HepG2 (cell line): Measurements from ENCODE around the gene DIRAS3. TPM values are rescaled to one million over a fixed set of nuclear protein-coding genes. Genes with fewer than 3 reads are reported as not detected.

ENCODE experiments used
- ATAC-seq: fragments of 200-7000 bp; cut with Tn5 transposase; 3 replicates; pipeline ENCODE4 v1.9.1; 2020; ENCODE audit warnings: mild to moderate bottlenecking, moderate library complexity
- BruUV-seq: library from RNA; stranded (reverse); fragments of 400-500 nt; replicated peaks from 2 replicates; lab custom pipeline; 2021; lab: Mats Ljungman, UMichigan
- CTCF ChIA-PET: fragments of 300-600 bp; formaldehyde crosslinking; extraction: SDS; loops from one replicate; lab custom pipeline; 2021; ENCODE audit warnings: low total read pairs, inconsistent platforms, low intra/inter-chr PET ratio; lab: Yijun Ruan, JAX
- POLR2A ChIA-PET: fragments of 350-600 bp; sonication (Branson Sonifier 250); formaldehyde crosslinking; loops from one replicate; lab custom pipeline; 2020; ENCODE audit warnings: antibody characterized with exemption, inconsistent platforms; lab: Yijun Ruan, JAX
- DNase-seq: peaks from one replicate; pipeline ENCODE4 v3.0.0-alpha.2; 2015; ENCODE audit warnings: low spot score
- FAIRE-seq: peaks from 3 replicates; lab custom pipeline; 2011; peaks lifted over from hg19 to GRCh38; lab: Jason Lieb, UNC
- H2AFZ ChIP-seq: one replicate; pipeline ENCODE4 v1.6.1; 2011; ENCODE audit warnings: low read length, inconsistent platforms
- H3K27ac ChIP-seq: fragments of 300-600 bp; 3 replicates; pipeline ENCODE4 v1.8.0; 2011; ENCODE audit warnings: mixed run types, mild to moderate bottlenecking, mixed read lengths, low read length, inconsistent platforms; ENCODE audit not compliant: insufficient read depth; ENCODE audit errors: extremely low read length
- H3K27me3 ChIP-seq, 2 experiments: fragments of 200-600 bp in 1 of 2; 2 replicates in 1 of 2; 3 replicates in 1 of 2; pipeline versions ENCODE4 v1.6.0 to v1.8.0; 2011; ENCODE audit warnings: low read length in 2 of 2, mild to moderate bottlenecking in 2 of 2, moderate library complexity in 2 of 2, inconsistent platforms in 1 of 2; ENCODE audit not compliant: insufficient read depth in 2 of 2, control insufficient read depth in 1 of 2
- H3K36me3 ChIP-seq, 2 experiments: fragments of 200-600 bp in 1 of 2; replicated peaks in 1 of 2; 2 replicates in 1 of 2; 3 replicates in 1 of 2; pipeline versions ENCODE4 v1.5.1 to v1.8.0; 2011; ENCODE audit warnings: low read length in 2 of 2, inconsistent platforms in 1 of 2; ENCODE audit not compliant: insufficient read depth in 2 of 2, control insufficient read depth in 1 of 2
- H3K4me1 ChIP-seq: 2 replicates; pipeline ENCODE4 v1.5.1; 2012; ENCODE audit warnings: low read length, inconsistent platforms; ENCODE audit not compliant: insufficient read depth
- H3K4me2 ChIP-seq: 2 replicates; pipeline ENCODE4 v1.6.0; 2011; ENCODE audit warnings: low read depth, low read length, inconsistent platforms
- H3K4me3 ChIP-seq, 3 experiments: fragments of 200-600 bp in 1 of 3; sonication (generic), shearing (Covaris generic) in 1 of 3; replicated peaks in 1 of 3; 2 replicates each; pipeline ENCODE4 v1.5.1; 2011 to 2016; ENCODE audit warnings: low read length in 3 of 3, inconsistent platforms in 2 of 3, low read depth in 2 of 3, mild to moderate bottlenecking in 2 of 3, control low read depth in 1 of 3, mixed read lengths in 1 of 3; ENCODE audit not compliant: insufficient read depth in 1 of 3
- H3K79me2 ChIP-seq: one replicate; pipeline ENCODE4 v1.6.1; 2011; ENCODE audit warnings: low read length, inconsistent platforms; ENCODE audit not compliant: insufficient read depth
- H3K9ac ChIP-seq: 2 replicates; pipeline ENCODE4 v1.6.0; 2011; ENCODE audit warnings: mild to moderate bottlenecking, low read depth, low read length, inconsistent platforms; ENCODE audit not compliant: insufficient read depth
- H3K9me3 ChIP-seq: 2 replicates; pipeline ENCODE4 v1.5.1; 2012; ENCODE audit warnings: mild to moderate bottlenecking, low read length
- H4K20me1 ChIP-seq: 2 replicates; pipeline ENCODE4 v1.6.0; 2011; ENCODE audit warnings: inconsistent platforms, mild to moderate bottlenecking, low read length, moderate library complexity; ENCODE audit not compliant: insufficient read depth
- PRPF4 ChIP-seq: fragments of 200-400 bp; formaldehyde crosslinking; IDR thresholded peaks from 2 replicates; pipeline ENCODE4 v1.6.1; 2016; ENCODE audit warnings: low read length, low read depth; ENCODE audit not compliant: poor library complexity, severe bottlenecking
- TAF1 ChIP-seq: sonication (generic); formaldehyde crosslinking; IDR thresholded peaks from 2 replicates; pipeline ENCODE4 v1.4.0; 2020; ENCODE audit warnings: missing genetic modification reagents
- ZBTB21 ChIP-seq: sonication (generic); formaldehyde crosslinking; IDR thresholded peaks from 2 replicates; pipeline ENCODE4 v1.4.0; 2020; ENCODE audit warnings: missing genetic modification reagents
- ZBTB46 ChIP-seq: sonication (generic); formaldehyde crosslinking; IDR thresholded peaks from 2 replicates; pipeline ENCODE4 v1.4.0; 2020; ENCODE audit warnings: mild to moderate bottlenecking, missing genetic modification reagents, borderline replicate concordance
- ZNF235 ChIP-seq: sonication (generic); formaldehyde crosslinking; IDR thresholded peaks from 2 replicates; pipeline ENCODE4 v1.8.1; 2023; ENCODE audit warnings: mild to moderate bottlenecking, missing genetic modification reagents, borderline replicate concordance
- ZNF703 ChIP-seq: sonication (generic); formaldehyde crosslinking; IDR thresholded peaks from 2 replicates; pipeline ENCODE4 v1.5.1; 2020; ENCODE audit warnings: missing genetic modification reagents, mild to moderate bottlenecking, moderate library complexity, borderline replicate concordance
- WGBS: methylation state at CpG from one replicate; pipeline ENCODE4 v1.1.6; 2017; ENCODE audit warnings: low lambda C conversion rate; 5-methylcytosine and 5-hydroxymethylcytosine counted together
- in situ Hi-C: cut with HindIII; loops from 2 replicates; pipeline ENCODE4 v1.10.0; 2017; ENCODE audit warnings: low pct_unique_long_range_greater_than_20kb; ENCODE audit not compliant: extremely low pct_ligation_motif_present
- intact Hi-C: fragments of 100-400 bp; cut with micrococcal nuclease; formaldehyde crosslinking; loops from one replicate; pipeline ENCODE4 v1.10.0; 2022; ENCODE audit not compliant: unreplicated experiment
- polyA plus RNA-seq, 8 experiments: library from polyadenylated mRNA; depleted of rRNA in 3 of 8; stranded (reverse) in 7 of 8; unstranded in 1 of 8; fragments of >200 nt; fragmentation: Illumina TruSeq in 4 of 8; extraction: Trizol in 4 of 8; gene quantifications; 2 replicates each; pipeline versions ENCODE4 v1.2.1 to v1.2.3, GENCODE V29; 2011 to 2016; ENCODE audit warnings: low read depth in 4 of 8, missing spikeins in 1 of 8, mixed read lengths in 1 of 8; ENCODE audit not compliant: insufficient read depth in 1 of 8
- total RNA-seq, 5 experiments: library from RNA; depleted of rRNA; stranded (reverse); fragments of >200 nt; fragmentation: Illumina TruSeq; extraction: Trizol; gene quantifications; 2 replicates each; pipeline ENCODE4 v1.2.3, GENCODE V29; 2016; ENCODE audit warnings: low read depth in 1 of 5
- TF ChIP-seq, protein P1 (sequence below): sonication (generic); formaldehyde crosslinking; conservative IDR thresholded peaks from 2 replicates; pipeline ENCODE4 v1.8.1; 2023; ENCODE audit warnings: missing genetic modification reagents
- TF ChIP-seq, protein P2 (sequence below): sonication (generic); formaldehyde crosslinking; IDR thresholded peaks from 2 replicates; pipeline ENCODE4 v1.5.0; 2020; ENCODE audit warnings: mild to moderate bottlenecking, missing genetic modification reagents
- TF ChIP-seq, protein P3 (sequence below): sonication (generic); formaldehyde crosslinking; IDR thresholded peaks from 2 replicates; pipeline ENCODE4 v1.8.1; 2022; ENCODE audit warnings: low read depth, mild to moderate bottlenecking, missing genetic modification reagents

The DIRAS3 gene
- total and polyA plus RNA-seq, 2 of the 13 experiments (the other 11 are each of a cell fraction or from before 2014, with no cell fraction given), result not detected

DNA sequence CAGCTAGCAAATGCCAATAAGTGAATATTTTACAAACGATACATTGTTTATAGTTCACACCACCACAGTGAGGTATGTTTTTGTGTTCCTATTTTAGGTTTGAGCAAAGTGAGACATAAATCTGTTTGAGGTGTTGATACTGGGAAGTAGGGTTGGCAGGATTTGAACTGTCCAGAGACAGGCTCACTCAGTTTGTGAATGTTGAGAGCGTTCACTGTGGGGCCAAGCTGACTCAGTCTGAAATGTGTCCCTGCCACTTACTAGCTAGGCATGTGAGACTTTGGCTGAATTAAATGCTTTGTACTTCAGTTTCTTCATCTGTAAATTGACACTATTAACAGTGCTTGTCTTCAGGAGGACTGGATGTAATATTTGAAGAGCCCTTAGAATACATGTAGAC, 35.1 kb downstream of the DIRAS3 start:
- Histone ChIP-seq H3K36me3 (no peaks in the 10 kb centered on the region), H3K4me1 (no peaks in the 10 kb centered on the region), H3K4me2 (no peak overlapping the region), H2AFZ (no peak overlapping the region), H3K9me3 (no peaks in the 10 kb centered on the region), H4K20me1 (no peaks in the 10 kb centered on the region), H3K27ac (no peak overlapping the region), H3K27me3 (no peaks in the 10 kb centered on the region), H3K79me2 (no peaks in the 10 kb centered on the region), H3K4me3 (no peak overlapping the region), H3K9ac (no peak overlapping the region)
- FAIRE-seq (no peak), ATAC-seq (no peak), DNase-seq (no peak)
- no TSS peak for BruUV-seq
- POLR2A ChIA-PET, result no interaction called here
- in situ Hi-C loops, result no loop called here
- CTCF ChIA-PET, result no interaction called here
- intact Hi-C loops, result no loop called here
- TF ChIP-seq, protein P1, sequence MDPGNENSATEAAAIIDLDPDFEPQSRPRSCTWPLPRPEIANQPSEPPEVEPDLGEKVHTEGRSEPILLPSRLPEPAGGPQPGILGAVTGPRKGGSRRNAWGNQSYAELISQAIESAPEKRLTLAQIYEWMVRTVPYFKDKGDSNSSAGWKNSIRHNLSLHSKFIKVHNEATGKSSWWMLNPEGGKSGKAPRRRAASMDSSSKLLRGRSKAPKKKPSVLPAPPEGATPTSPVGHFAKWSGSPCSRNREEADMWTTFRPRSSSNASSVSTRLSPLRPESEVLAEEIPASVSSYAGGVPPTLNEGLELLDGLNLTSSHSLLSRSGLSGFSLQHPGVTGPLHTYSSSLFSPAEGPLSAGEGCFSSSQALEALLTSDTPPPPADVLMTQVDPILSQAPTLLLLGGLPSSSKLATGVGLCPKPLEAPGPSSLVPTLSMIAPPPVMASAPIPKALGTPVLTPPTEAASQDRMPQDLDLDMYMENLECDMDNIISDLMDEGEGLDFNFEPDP (CRISPR knock-in tag), result no peak
- no peak for TF ChIP-seq TAF1 (CRISPR knock-in tag)
- TF ChIP-seq, protein P2, sequence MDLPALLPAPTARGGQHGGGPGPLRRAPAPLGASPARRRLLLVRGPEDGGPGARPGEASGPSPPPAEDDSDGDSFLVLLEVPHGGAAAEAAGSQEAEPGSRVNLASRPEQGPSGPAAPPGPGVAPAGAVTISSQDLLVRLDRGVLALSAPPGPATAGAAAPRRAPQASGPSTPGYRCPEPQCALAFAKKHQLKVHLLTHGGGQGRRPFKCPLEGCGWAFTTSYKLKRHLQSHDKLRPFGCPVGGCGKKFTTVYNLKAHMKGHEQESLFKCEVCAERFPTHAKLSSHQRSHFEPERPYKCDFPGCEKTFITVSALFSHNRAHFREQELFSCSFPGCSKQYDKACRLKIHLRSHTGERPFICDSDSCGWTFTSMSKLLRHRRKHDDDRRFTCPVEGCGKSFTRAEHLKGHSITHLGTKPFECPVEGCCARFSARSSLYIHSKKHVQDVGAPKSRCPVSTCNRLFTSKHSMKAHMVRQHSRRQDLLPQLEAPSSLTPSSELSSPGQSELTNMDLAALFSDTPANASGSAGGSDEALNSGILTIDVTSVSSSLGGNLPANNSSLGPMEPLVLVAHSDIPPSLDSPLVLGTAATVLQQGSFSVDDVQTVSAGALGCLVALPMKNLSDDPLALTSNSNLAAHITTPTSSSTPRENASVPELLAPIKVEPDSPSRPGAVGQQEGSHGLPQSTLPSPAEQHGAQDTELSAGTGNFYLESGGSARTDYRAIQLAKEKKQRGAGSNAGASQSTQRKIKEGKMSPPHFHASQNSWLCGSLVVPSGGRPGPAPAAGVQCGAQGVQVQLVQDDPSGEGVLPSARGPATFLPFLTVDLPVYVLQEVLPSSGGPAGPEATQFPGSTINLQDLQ (CRISPR knock-in tag), result no peak
- WGBS, result 18% methylated on average over 2 of the region's 2 CpGs

DNA sequence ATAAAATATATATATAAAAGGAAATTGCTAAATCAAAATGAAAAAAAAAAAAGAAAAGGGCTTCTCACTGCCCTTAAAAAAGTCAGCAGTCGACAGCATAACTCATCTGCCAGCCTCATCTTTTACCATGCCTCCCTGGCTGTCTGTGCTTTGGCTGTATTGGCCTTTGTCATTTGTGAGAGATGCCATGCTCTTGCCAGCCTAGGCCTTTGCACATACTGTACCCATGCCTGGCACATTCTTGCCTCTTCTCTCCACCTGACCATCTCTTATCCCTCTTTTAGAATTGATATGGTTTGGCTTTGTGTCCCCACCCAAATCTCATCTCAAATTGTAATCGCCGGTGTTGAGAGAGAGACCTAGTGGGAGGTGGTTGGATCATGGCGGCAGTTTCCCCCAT, 37.1 kb downstream of the DIRAS3 start:
- no peak overlapping the region for H3K27ac ChIP-seq
- in situ Hi-C loops, result no loop called here
- no peak overlapping the region for H3K9ac ChIP-seq
- no peak overlapping the region for H3K4me3 ChIP-seq
- no peak for ATAC-seq
- DNase-seq, result no peak
- H3K27me3 ChIP-seq, result no peaks in the 10 kb centered on the region
- intact Hi-C loops, result no loop called here
- H3K4me2 ChIP-seq, result no peak overlapping the region
- POLR2A ChIA-PET, result no interaction called here
- H3K4me1 ChIP-seq, result no peaks in the 10 kb centered on the region
- 43% methylated on average over 4 of the region's 4 CpGs for WGBS
- H4K20me1 ChIP-seq, result no peaks in the 10 kb centered on the region
- no peaks in the 10 kb centered on the region for H3K79me2 ChIP-seq
- no peaks in the 10 kb centered on the region for H3K36me3 ChIP-seq
- FAIRE-seq, result no peak
- no TSS peak for BruUV-seq
- no peak overlapping the region for H2AFZ ChIP-seq
- CTCF ChIA-PET, result no interaction called here
- H3K9me3 ChIP-seq, result no peaks in the 10 kb centered on the region
- TF ChIP-seq, protein P3, sequence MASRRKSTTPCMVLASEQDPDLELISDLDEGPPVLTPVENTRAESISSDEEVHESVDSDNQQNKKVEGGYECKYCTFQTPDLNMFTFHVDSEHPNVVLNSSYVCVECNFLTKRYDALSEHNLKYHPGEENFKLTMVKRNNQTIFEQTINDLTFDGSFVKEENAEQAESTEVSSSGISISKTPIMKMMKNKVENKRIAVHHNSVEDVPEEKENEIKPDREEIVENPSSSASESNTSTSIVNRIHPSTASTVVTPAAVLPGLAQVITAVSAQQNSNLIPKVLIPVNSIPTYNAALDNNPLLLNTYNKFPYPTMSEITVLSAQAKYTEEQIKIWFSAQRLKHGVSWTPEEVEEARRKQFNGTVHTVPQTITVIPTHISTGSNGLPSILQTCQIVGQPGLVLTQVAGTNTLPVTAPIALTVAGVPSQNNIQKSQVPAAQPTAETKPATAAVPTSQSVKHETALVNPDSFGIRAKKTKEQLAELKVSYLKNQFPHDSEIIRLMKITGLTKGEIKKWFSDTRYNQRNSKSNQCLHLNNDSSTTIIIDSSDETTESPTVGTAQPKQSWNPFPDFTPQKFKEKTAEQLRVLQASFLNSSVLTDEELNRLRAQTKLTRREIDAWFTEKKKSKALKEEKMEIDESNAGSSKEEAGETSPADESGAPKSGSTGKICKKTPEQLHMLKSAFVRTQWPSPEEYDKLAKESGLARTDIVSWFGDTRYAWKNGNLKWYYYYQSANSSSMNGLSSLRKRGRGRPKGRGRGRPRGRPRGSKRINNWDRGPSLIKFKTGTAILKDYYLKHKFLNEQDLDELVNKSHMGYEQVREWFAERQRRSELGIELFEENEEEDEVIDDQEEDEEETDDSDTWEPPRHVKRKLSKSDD (CRISPR knock-in tag), result no peak
- TF ChIP-seq PRPF4 (no peak), ZNF235 (CRISPR knock-in tag) (no peak), ZBTB46 (CRISPR knock-in tag) (no peak), ZBTB21 (CRISPR knock-in tag) (no peak), ZNF703 (CRISPR knock-in tag) (no peak)
